Osteoblast (primary cell): ENCODE results near the gene SFMBT2. TPM values are rescaled to one million over a fixed set of nuclear protein-coding genes. Genes with fewer than 3 reads are reported as not detected.

Experiments used
- DNase-seq: peaks from one replicate; pipeline ENCODE4 v3.0.0; 2011; ENCODE audit warnings: low spot score, mixed read lengths; ENCODE audit not compliant: insufficient read length; ENCODE audit errors: missing footprints
- H2AFZ ChIP-seq: 2 replicates; pipeline ENCODE4 v1.6.0; 2011; ENCODE audit warnings: mild to moderate bottlenecking, low read length
- H3K27ac ChIP-seq: 2 replicates; pipeline ENCODE4 v1.5.1; 2011; ENCODE audit warnings: mild to moderate bottlenecking, low read depth, low read length, moderate library complexity
- H3K27me3 ChIP-seq: 2 replicates; pipeline ENCODE4 v1.6.0; 2012; ENCODE audit warnings: mild to moderate bottlenecking, control low read depth, inconsistent platforms, low read length, moderate library complexity; ENCODE audit not compliant: insufficient read depth
- H3K36me3 ChIP-seq: 2 replicates; pipeline ENCODE4 v1.5.1; 2011; ENCODE audit warnings: mild to moderate bottlenecking, low read length, control low read depth, moderate library complexity; ENCODE audit not compliant: insufficient read depth
- H3K4me1 ChIP-seq: 2 replicates; pipeline ENCODE4 v1.5.1; 2011; ENCODE audit warnings: mild to moderate bottlenecking, low read length, control low read depth, moderate library complexity; ENCODE audit not compliant: insufficient read depth
- H3K4me2 ChIP-seq: 2 replicates; pipeline ENCODE4 v1.6.0; 2011; ENCODE audit warnings: mild to moderate bottlenecking, low read length; ENCODE audit not compliant: insufficient read depth
- H3K4me3 ChIP-seq: fragments of 200-600 bp; sonication (generic); 3 replicates; pipeline ENCODE4 v1.5.1; 2012; ENCODE audit warnings: mild to moderate bottlenecking, low read length, inconsistent platforms; ENCODE audit not compliant: insufficient read depth
- H3K79me2 ChIP-seq: 2 replicates; pipeline ENCODE4 v1.6.0; 2012; ENCODE audit warnings: mild to moderate bottlenecking, low read length, control low read depth, inconsistent platforms; ENCODE audit not compliant: insufficient read depth
- H3K9me3 ChIP-seq: 2 replicates; pipeline ENCODE4 v1.5.1; 2011; ENCODE audit warnings: low read depth, low read length, control low read depth
- H4K20me1 ChIP-seq: 2 replicates; pipeline ENCODE4 v1.6.0; 2012; ENCODE audit warnings: mild to moderate bottlenecking, low read length, control low read depth; ENCODE audit not compliant: insufficient read depth
- CTCF ChIP-seq: IDR thresholded peaks from 2 replicates; pipeline ENCODE4 v1.5.1; 2011; ENCODE audit warnings: mild to moderate bottlenecking, low read depth, low read length, moderate library complexity; ENCODE audit errors: extremely low read depth
- total RNA-seq: library from RNA; depleted of rRNA; stranded (reverse); fragments of >200 nt; gene quantifications from 2 replicates; pipeline ENCODE4 v1.2.3, GENCODE V29; 2012

The SFMBT2 gene
- total RNA-seq, 1 donor = under 0.01 TPM

GRCh38 chr10:7162331-7162730 is 248.5 kb downstream of the SFMBT2 start:
- Histone ChIP-seq H3K4me2 (no peak overlapping the region), H2AFZ (no peak overlapping the region), H3K27ac (no peak overlapping the region), H3K79me2 (no peaks in the 10 kb centered on the region), H4K20me1 (no peaks in the 10 kb centered on the region), H3K36me3 (no peaks in the 10 kb centered on the region), H3K4me3 (no peak overlapping the region), H3K4me1 (no peaks in the 10 kb centered on the region), H3K27me3 (no peaks in the 10 kb centered on the region), H3K9me3 (peaks cover 8% of the 10 kb centered on the region)
- no peak for DNase-seq
- no peak for TF ChIP-seq CTCF

GRCh38 chr10:7161484-7162250 is 249.2 kb downstream of the SFMBT2 start:
- no peak overlapping the region for H3K27ac ChIP-seq
- H3K4me3 ChIP-seq = no peak overlapping the region
- no peak overlapping the region for H3K4me2 ChIP-seq
- no peaks in the 10 kb centered on the region for H3K79me2 ChIP-seq
- H3K36me3 ChIP-seq = no peaks in the 10 kb centered on the region
- no peak for DNase-seq
- H3K9me3 ChIP-seq = peaks cover 8% of the 10 kb centered on the region
- H4K20me1 ChIP-seq = no peaks in the 10 kb centered on the region
- H2AFZ ChIP-seq = no peak overlapping the region
- no peaks in the 10 kb centered on the region for H3K27me3 ChIP-seq
- no peak for TF ChIP-seq CTCF
- H3K4me1 ChIP-seq = no peaks in the 10 kb centered on the region

GRCh38 chr10:7159928-7160327 is 250.9 kb downstream of the SFMBT2 start:
- Histone ChIP-seq H3K4me3 (no peak overlapping the region), H3K4me1 (no peaks in the 10 kb centered on the region), H3K79me2 (no peaks in the 10 kb centered on the region), H4K20me1 (no peaks in the 10 kb centered on the region), H3K9me3 (peaks cover 12% of the 10 kb centered on the region), H3K4me2 (no peak overlapping the region), H3K36me3 (no peaks in the 10 kb centered on the region), H2AFZ (no peak overlapping the region), H3K27me3 (no peaks in the 10 kb centered on the region), H3K27ac (no peak overlapping the region)
- TF ChIP-seq CTCF = no peak
- no peak for DNase-seq

GRCh38 chr10:7159517-7159916 is 251.3 kb downstream of the SFMBT2 start:
- Histone ChIP-seq H3K4me3 (no peak overlapping the region), H4K20me1 (no peaks in the 10 kb centered on the region), H3K27ac (no peak overlapping the region), H3K36me3 (no peaks in the 10 kb centered on the region), H3K4me2 (no peak overlapping the region), H3K4me1 (no peaks in the 10 kb centered on the region), H3K9me3 (peaks cover 12% of the 10 kb centered on the region), H2AFZ (no peak overlapping the region), H3K79me2 (no peaks in the 10 kb centered on the region), H3K27me3 (no peaks in the 10 kb centered on the region)
- DNase-seq = no peak
- no peak for TF ChIP-seq CTCF
